ENCODE data around the gene EXOC2. TPM values are rescaled to one million over a fixed set of nuclear protein-coding genes. Genes with fewer than 3 reads are reported as not detected.

EXOC2 gene
- total and polyA plus RNA-seq, 2 of the 13 experiments (the other 11 are each of a cell fraction or from before 2014, with no cell fraction given): 12.6 to 22.9 TPM

DNA sequence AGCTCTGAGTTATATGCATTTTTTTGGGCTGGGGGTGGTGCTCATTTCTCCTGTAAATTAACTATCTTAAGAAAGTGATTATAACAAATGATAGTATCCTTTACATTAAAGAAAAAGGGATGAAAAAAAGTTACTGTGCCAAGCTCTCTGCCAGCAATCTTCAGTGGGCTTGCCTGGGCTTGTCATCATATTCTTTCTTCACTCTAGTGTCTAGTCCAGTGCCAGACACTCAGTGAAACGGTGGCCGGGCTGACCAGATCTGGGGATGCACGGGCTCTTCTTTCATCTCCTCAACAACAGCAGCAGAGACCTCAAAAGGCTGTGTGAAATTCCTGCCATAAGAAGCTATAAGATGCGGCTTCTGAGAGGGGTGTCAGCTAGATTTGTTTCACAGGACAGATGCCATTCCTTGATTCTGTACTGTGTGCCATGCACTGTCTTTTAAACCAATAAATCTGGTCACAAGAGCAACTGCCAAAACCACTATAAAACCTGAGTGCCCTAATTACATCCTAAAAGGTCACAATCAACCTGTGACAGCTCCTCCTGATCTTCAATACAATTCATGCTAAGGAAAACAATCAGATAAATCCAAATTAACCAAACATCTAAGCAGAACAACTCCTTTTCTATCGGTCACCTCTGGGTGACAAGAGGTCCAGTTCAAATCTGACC, 12.1 kb downstream of the EXOC2 start:
- Histone ChIP-seq H3K27ac (ENCODE audit: extremely low read length, insufficient read depth, low read length) (no peak overlapping the region), H2AFZ (ENCODE audit: low read length) (no peak overlapping the region), H3K4me3 (replicated peaks in 1 of 3; ENCODE audit: insufficient read depth in 1 of 3, low read depth in 2 of 3, low read length in 3 of 3) (no peak overlapping the region), H3K36me3 (replicated peaks in 1 of 2; ENCODE audit: control insufficient read depth in 1 of 2, insufficient read depth in 2 of 2, low read length in 2 of 2) (no peaks in the 10 kb centered on the region), H3K9me3 (ENCODE audit: low read length) (no peaks in the 10 kb centered on the region), H3K9ac (ENCODE audit: insufficient read depth, low read depth, low read length) (no peak overlapping the region), H3K27me3 (ENCODE audit: control insufficient read depth in 1 of 2, insufficient read depth in 2 of 2, low read length in 2 of 2) (no peaks in the 10 kb centered on the region), H3K79me2 (ENCODE audit: insufficient read depth, low read length) (peaks cover 25% of the 10 kb centered on the region), H3K4me1 (ENCODE audit: insufficient read depth, low read length) (no peaks in the 10 kb centered on the region), H3K4me2 (ENCODE audit: low read depth, low read length) (no peak overlapping the region), H4K20me1 (ENCODE audit: insufficient read depth, low read length) (no peaks in the 10 kb centered on the region)
- FAIRE-seq (no peak), DNase-seq (ENCODE audit: low spot score) (no peak), ATAC-seq (no peak)
- ChIA-PET POLR2A (no interaction called here), CTCF (ENCODE audit: low intra/inter-chr PET ratio, low total read pairs) (no interaction called here)
- TF ChIP-seq, protein P1, sequence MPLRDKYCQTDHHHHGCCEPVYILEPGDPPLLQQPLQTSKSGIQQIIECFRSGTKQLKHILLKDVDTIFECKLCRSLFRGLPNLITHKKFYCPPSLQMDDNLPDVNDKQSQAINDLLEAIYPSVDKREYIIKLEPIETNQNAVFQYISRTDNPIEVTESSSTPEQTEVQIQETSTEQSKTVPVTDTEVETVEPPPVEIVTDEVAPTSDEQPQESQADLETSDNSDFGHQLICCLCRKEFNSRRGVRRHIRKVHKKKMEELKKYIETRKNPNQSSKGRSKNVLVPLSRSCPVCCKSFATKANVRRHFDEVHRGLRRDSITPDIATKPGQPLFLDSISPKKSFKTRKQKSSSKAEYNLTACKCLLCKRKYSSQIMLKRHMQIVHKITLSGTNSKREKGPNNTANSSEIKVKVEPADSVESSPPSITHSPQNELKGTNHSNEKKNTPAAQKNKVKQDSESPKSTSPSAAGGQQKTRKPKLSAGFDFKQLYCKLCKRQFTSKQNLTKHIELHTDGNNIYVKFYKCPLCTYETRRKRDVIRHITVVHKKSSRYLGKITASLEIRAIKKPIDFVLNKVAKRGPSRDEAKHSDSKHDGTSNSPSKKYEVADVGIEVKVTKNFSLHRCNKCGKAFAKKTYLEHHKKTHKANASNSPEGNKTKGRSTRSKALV (CRISPR knock-in tag; IDR thresholded peaks at IDR 0.05): no peak
- TF ChIP-seq MAF1 (CRISPR knock-in tag; IDR thresholded peaks at IDR 0.05; ENCODE audit: borderline replicate concordance) (no peak), ZNF776 (CRISPR knock-in tag; IDR thresholded peaks at IDR 0.05) (no peak), ZNF7 (CRISPR knock-in tag; IDR thresholded peaks at IDR 0.05) (no peak), NR2F2 (IDR thresholded peaks at IDR 0.05; ENCODE audit: borderline replicate concordance, low read depth) (no peak), ZFAT (CRISPR knock-in tag; conservative IDR thresholded peaks at IDR 0.05) (no peak), ZNF547 (CRISPR knock-in tag; IDR thresholded peaks at IDR 0.05) (no peak), RBM22 (optimal IDR thresholded peaks at IDR 0.05; ENCODE audit: low read length) (no peak)
- TF ChIP-seq, protein P2, sequence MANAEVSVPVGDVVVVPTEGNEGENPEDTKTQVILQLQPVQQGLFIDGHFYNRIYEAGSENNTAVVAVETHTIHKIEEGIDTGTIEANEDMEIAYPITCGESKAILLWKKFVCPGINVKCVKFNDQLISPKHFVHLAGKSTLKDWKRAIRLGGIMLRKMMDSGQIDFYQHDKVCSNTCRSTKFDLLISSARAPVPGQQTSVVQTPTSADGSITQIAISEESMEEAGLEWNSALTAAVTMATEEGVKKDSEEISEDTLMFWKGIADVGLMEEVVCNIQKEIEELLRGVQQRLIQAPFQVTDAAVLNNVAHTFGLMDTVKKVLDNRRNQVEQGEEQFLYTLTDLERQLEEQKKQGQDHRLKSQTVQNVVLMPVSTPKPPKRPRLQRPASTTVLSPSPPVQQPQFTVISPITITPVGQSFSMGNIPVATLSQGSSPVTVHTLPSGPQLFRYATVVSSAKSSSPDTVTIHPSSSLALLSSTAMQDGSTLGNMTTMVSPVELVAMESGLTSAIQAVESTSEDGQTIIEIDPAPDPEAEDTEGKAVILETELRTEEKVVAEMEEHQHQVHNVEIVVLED (CRISPR knock-in tag; IDR thresholded peaks at IDR 0.05; ENCODE audit: borderline replicate concordance): no peak
- TF ChIP-seq, protein P3, sequence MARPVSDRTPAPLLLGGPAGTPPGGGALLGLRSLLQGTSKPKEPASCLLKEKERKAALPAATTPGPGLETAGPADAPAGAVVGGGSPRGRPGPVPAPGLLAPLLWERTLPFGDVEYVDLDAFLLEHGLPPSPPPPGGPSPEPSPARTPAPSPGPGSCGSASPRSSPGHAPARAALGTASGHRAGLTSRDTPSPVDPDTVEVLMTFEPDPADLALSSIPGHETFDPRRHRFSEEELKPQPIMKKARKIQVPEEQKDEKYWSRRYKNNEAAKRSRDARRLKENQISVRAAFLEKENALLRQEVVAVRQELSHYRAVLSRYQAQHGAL (CRISPR knock-in tag; IDR thresholded peaks at IDR 0.05; ENCODE audit: not compliant biosample characterization): no peak
- intact Hi-C loops (cut with micrococcal nuclease; ENCODE audit: unreplicated experiment): no loop called here
- BruUV-seq (replicated peaks): no TSS peak
- WGBS (ENCODE audit: low lambda C conversion rate): 94% methylated on average over 5 of the region's 5 CpGs
- in situ Hi-C loops (cut with HindIII; ENCODE audit: extremely low pct_ligation_motif_present, low pct_unique_long_range_greater_than_20kb): no loop called here

All from HepG2 (cell line).